Measurements from ENCODE around the gene RELA.
A peak's percentile ranks its signal among the peaks of the same experiment; 100 is the strongest.
"Not testable (repeated sequence)": the region's sequence is repeated elsewhere in the genome, so short reads cannot be mapped to it uniquely, and the experiment has no call there.

The RELA gene

DNA sequence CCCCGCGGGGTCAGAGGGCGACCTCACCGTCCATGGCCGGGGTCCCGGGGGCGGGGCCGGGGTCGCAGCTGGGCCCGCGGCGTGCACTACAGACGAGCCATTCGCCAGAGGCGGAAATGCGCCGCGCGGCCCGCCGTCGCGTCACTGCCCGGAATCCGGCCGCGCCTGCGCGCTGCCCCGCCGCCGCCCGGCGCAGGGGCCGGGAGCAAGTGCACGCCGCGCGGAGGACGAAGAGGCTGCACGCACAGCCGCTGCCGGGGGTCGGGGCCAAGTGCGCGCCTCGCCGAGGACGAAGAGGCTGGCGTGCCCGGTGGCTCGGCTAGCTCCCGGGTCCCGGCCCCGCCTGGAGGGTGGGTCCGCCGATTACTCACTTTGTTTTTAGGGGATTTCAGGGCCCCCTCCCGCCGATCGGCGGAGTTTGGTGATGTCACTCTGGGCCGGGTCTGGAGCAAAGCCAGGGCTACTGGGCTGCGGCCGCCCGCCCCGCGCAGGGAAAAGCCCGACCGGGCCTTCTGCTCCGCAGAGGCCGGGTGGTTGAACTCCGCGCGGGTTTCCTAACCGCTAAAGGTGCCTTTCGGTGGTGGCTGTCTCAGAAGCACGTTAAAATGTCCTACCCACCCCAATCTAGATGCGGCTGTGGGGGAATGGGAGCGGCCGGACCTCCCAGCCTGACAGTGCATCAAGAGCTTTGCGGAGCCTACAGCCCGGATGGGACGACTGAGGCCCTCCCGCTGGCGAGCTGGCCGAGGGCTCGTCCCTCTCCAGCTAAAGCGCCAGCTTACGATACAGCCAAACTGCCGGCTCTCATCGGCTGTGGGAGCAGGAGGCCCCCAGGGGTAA, at the start of gene RELA:
Gene RELA (minus strand): TSS at position 118 of the 840 bp plus-strand sequence. CDS start 84 bp downstream, at position 34.
- H3K36me3 ChIP-seq (ENCODE audit: insufficient read depth, low read length): peaks cover 16% of the 10 kb centered on the region
- H3K9me3 ChIP-seq (ENCODE audit: control insufficient read depth, insufficient read depth, low read length): no peaks in the 10 kb centered on the region
- H3K9ac ChIP-seq (ENCODE audit: low read depth, low read length): peak within 1 kb of the TSS; percentile 88
- H3K4me1 ChIP-seq (ENCODE audit: insufficient read depth, low read length): no peaks in the 10 kb centered on the region

DNA sequence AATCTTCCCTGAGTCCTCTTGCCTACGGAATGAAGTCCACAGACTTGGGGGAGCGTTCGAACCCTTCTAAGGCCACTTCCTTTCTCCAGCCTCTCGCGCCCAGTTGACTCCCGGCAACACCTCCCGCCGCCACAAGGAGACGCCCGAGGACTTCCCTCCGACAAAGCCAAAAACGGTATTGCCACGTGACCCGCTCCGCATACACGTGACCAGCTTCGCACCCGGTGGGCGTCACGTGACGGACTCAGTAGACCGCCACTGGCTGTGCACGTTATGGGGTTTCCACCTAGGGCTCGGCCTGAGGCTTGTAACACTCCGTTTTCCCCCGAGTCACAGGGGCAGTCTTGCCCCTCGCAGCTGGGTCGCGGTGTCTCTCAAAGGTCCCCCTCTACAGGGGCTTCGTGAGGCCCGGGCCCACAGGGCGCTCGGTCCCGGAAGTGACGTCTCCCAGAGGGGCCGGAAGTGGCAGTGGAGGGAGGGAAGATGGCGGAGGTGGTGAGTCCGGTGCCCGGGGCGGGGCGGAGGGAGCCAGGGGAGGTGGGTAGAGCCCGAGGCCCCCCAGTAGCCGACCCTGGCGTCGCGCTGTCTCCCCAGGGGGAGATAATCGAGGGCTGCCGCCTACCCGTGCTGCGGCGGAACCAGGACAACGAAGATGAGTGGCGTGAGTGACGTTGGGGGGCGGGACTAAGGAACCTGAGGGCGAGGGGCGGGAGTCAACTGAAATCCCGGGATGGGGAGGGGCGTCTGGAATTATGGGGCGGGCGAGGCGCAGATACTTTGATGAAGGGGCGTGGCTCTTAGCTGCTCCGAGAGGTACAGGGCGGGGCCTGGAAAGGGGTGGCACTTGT, 49.3 kb upstream of the RELA start, which contains the start of gene KAT5:
Gene KAT5 (plus strand): TSS at position 468 of the 848 bp plus-strand sequence. CDS start 16 bp downstream, at position 484.
- peak within 1 kb of the TSS; percentile 85 for H3K9ac ChIP-seq (ENCODE audit: low read depth, low read length)
- H3K4me1 ChIP-seq (ENCODE audit: insufficient read depth, low read length): no peaks in the 10 kb centered on the region; the same call in 1 of the 2 replicates
- H3K36me3 ChIP-seq (ENCODE audit: insufficient read depth, low read length): peaks cover 5% of the 10 kb centered on the region; the same call in 1 of the 2 replicates
- H3K9me3 ChIP-seq (ENCODE audit: control insufficient read depth, insufficient read depth, low read length): no peaks in the 10 kb centered on the region

- no peaks in the 10 kb centered on the region for H3K9me3 ChIP-seq (ENCODE audit: control insufficient read depth, insufficient read depth, low read length)
- H3K36me3 ChIP-seq (ENCODE audit: insufficient read depth, low read length): peaks cover 5% of the 10 kb centered on the region; the same call in 1 of the 2 replicates
- H3K9ac ChIP-seq (ENCODE audit: low read depth, low read length): no peak overlapping the region
- H3K4me1 ChIP-seq (ENCODE audit: insufficient read depth, low read length): no peaks in the 10 kb centered on the region; the same call in 1 of the 2 replicates
Measured at GRCh38 chr11:65710421-65710820, 47.7 kb upstream of the RELA start.

- no peaks in the 10 kb centered on the region; the same call in 1 of the 2 replicates for H3K4me1 ChIP-seq (ENCODE audit: insufficient read depth, low read length)
- H3K9ac ChIP-seq (ENCODE audit: low read depth, low read length): no peak overlapping the region
- H3K36me3 ChIP-seq (ENCODE audit: insufficient read depth, low read length): peaks cover under 1% of the 10 kb centered on the region; the same call in 1 of the 2 replicates
Measured at GRCh38 chr11:65709661-65710060, 46.9 kb upstream of the RELA start.

GRCh38 chr11:65708451-65708850, 45.7 kb upstream of the RELA start:
- Histone ChIP-seq H3K4me1 (ENCODE audit: insufficient read depth, low read length) (no peaks in the 10 kb centered on the region; the same call in 1 of the 2 replicates), H3K9ac (ENCODE audit: low read depth, low read length) (no peak overlapping the region), H3K36me3 (ENCODE audit: insufficient read depth, low read length) (no peaks in the 10 kb centered on the region), H3K9me3 (ENCODE audit: control insufficient read depth, insufficient read depth, low read length) (no peaks in the 10 kb centered on the region)

More at GRCh38 chr11:65709661-65710060, 46.9 kb upstream of the RELA start:
- H3K9me3 ChIP-seq (ENCODE audit: control insufficient read depth, insufficient read depth, low read length): no peaks in the 10 kb centered on the region

GRCh38 chr11:65707002-65707401, 44.3 kb upstream of the RELA start:
- H3K36me3 ChIP-seq (ENCODE audit: insufficient read depth, low read length); H3K4me1 ChIP-seq (ENCODE audit: insufficient read depth, low read length); H3K9ac ChIP-seq (ENCODE audit: low read depth, low read length); H3K9me3 ChIP-seq (ENCODE audit: control insufficient read depth, insufficient read depth, low read length): not testable (repeated sequence)

GRCh38 chr11:65706303-65706763, 43.6 kb upstream of the RELA start:
- not testable (repeated sequence) for H3K4me1 ChIP-seq (ENCODE audit: insufficient read depth, low read length); H3K9ac ChIP-seq (ENCODE audit: low read depth, low read length)

DNA sequence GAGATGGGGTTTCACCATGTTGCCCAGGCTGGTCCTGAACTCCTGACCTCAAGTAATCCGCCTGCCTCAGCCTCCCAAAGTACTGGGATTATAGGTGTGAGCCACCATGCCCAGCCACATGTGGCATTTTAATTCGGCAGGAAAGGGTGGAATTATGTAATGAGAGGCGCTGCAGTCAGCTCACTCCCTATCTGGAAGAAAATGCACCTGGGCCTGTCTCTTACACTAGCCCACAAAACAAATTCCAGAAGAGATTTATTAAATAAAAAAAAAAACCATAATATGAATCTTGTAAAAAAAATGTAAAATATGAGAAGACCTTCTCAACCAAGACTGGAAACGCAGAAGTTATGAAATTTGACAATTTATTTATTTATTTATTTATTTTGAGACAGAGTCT, 41.1 kb upstream of the RELA start:
- Histone ChIP-seq H3K4me1 (ENCODE audit: insufficient read depth, low read length) (no peaks in the 10 kb centered on the region), H3K9ac (ENCODE audit: low read depth, low read length) (no peak overlapping the region), H3K9me3 (ENCODE audit: control insufficient read depth, insufficient read depth, low read length) (no peaks in the 10 kb centered on the region), H3K36me3 (ENCODE audit: insufficient read depth, low read length) (no peaks in the 10 kb centered on the region)

More at GRCh38 chr11:65706303-65706763, 43.6 kb upstream of the RELA start:
- H3K36me3 ChIP-seq (ENCODE audit: insufficient read depth, low read length); H3K9me3 ChIP-seq (ENCODE audit: control insufficient read depth, insufficient read depth, low read length): not testable (repeated sequence)

- Histone ChIP-seq H3K9me3 (ENCODE audit: control insufficient read depth, insufficient read depth, low read length) (no peaks in the 10 kb centered on the region), H3K9ac (ENCODE audit: low read depth, low read length) (no peak overlapping the region), H3K4me1 (ENCODE audit: insufficient read depth, low read length) (no peaks in the 10 kb centered on the region), H3K36me3 (ENCODE audit: insufficient read depth, low read length) (no peaks in the 10 kb centered on the region)
Measured at GRCh38 chr11:65701686-65702085, 39.0 kb upstream of the RELA start.

GRCh38 chr11:65700399-65700798, 37.7 kb upstream of the RELA start:
- Histone ChIP-seq H3K36me3 (ENCODE audit: insufficient read depth, low read length) (no peaks in the 10 kb centered on the region), H3K9me3 (ENCODE audit: control insufficient read depth, insufficient read depth, low read length) (no peaks in the 10 kb centered on the region), H3K4me1 (ENCODE audit: insufficient read depth, low read length) (no peaks in the 10 kb centered on the region), H3K9ac (ENCODE audit: low read depth, low read length) (no peak overlapping the region)

DNA sequence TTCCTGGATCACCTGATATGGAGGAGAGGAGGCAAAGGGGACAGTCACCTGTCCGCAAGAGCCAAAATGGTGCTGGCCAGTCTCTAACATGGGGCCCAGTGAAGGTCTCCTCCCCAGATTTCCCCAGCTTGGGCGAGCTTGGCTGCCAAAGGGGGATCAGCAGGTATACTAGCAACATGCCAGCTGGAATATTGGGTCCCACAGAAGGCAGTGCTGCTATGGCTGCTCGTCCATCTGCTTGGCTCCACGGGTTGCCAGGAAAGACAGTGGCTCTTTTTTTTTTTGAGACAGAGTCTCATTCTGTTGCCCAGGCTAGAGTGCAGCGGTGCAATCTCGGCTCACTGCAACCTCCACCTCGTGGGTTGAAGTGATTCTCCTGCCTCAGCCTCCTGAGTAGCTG, 36.6 kb upstream of the RELA start:
- Histone ChIP-seq H3K9ac (ENCODE audit: low read depth, low read length) (no peak overlapping the region), H3K9me3 (ENCODE audit: control insufficient read depth, insufficient read depth, low read length) (no peaks in the 10 kb centered on the region), H3K4me1 (ENCODE audit: insufficient read depth, low read length) (no peaks in the 10 kb centered on the region), H3K36me3 (ENCODE audit: insufficient read depth, low read length) (no peaks in the 10 kb centered on the region)

GRCh38 chr11:65698205-65698604, 35.5 kb upstream of the RELA start:
- no peak overlapping the region for H3K9ac ChIP-seq (ENCODE audit: low read depth, low read length)
- no peaks in the 10 kb centered on the region for H3K36me3 ChIP-seq (ENCODE audit: insufficient read depth, low read length)
- no peaks in the 10 kb centered on the region for H3K9me3 ChIP-seq (ENCODE audit: control insufficient read depth, insufficient read depth, low read length)
- no peaks in the 10 kb centered on the region for H3K4me1 ChIP-seq (ENCODE audit: insufficient read depth, low read length)

DNA sequence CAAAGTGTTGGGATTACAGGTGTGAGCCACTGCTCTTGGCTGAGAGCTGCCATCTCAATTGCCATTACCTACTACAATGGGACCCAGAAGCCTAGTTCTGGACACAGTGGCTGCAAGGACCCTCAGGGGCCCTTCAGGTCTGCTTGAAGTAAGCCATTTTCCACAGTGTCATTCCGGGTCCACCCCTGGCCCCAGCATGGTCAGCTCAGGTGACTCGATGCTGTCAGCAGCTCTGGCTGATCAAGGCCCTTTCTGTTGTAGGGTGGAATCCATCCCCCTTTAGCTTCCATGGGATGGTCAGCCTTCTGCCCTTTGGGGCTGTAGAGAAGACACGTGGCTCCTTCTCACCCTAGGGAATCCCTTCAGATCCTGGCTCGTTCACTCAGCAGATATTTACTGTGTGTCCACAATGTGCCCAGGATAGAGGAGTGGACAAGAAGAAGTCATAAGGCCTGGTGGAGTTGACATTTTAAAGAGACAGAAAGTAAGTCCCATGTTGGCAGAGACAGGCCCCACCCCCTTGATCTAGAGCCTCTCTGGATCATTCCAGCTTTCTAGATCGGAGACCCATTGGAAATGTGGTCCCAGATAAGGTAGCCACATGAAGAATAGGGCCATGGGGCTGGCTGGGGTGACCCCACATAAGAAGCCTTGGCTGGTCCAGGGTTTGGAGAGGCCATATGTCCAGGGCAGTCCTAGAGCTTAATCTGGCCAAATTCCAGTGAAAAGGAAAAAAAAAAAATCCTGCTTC, 34.3 kb upstream of the RELA start:
- H3K36me3 ChIP-seq (ENCODE audit: insufficient read depth, low read length): no peaks in the 10 kb centered on the region
- no peaks in the 10 kb centered on the region for H3K4me1 ChIP-seq (ENCODE audit: insufficient read depth, low read length)
- no peaks in the 10 kb centered on the region for H3K9me3 ChIP-seq (ENCODE audit: control insufficient read depth, insufficient read depth, low read length)
- H3K9ac ChIP-seq (ENCODE audit: low read depth, low read length): no peak overlapping the region

Data from ES-I3 (cell line).